ENCODE data around the gene RNF152. TPM values are rescaled to one million over a fixed set of nuclear protein-coding genes. Genes with fewer than 3 reads are reported as not detected.

The RNF152 gene
- total RNA-seq, 1 donor from 2014 or later: 8.4 TPM

GRCh38 chr18:61876899-61877298, 15.9 kb downstream of the RNF152 start:
- Mint-ChIP-seq H3K36me3 (ENCODE audit: low read depth) (peaks cover 3% of the 10 kb centered on the region), H3K27ac (ENCODE audit: unreplicated experiment) (no peak overlapping the region), H3K4me1 (peaks cover 25% of the 10 kb centered on the region), H3K9me3 (no peaks in the 10 kb centered on the region), H3K4me3 (no peak overlapping the region), H3K27me3 (ENCODE audit: low read depth) (no peaks in the 10 kb centered on the region)
- TF ChIP-seq, protein P1, sequence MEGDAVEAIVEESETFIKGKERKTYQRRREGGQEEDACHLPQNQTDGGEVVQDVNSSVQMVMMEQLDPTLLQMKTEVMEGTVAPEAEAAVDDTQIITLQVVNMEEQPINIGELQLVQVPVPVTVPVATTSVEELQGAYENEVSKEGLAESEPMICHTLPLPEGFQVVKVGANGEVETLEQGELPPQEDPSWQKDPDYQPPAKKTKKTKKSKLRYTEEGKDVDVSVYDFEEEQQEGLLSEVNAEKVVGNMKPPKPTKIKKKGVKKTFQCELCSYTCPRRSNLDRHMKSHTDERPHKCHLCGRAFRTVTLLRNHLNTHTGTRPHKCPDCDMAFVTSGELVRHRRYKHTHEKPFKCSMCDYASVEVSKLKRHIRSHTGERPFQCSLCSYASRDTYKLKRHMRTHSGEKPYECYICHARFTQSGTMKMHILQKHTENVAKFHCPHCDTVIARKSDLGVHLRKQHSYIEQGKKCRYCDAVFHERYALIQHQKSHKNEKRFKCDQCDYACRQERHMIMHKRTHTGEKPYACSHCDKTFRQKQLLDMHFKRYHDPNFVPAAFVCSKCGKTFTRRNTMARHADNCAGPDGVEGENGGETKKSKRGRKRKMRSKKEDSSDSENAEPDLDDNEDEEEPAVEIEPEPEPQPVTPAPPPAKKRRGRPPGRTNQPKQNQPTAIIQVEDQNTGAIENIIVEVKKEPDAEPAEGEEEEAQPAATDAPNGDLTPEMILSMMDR (conservative IDR thresholded peaks at IDR 0.05): no peak
- DNase-seq (ENCODE audit: low read depth, low spot score): no peak

GRCh38 chr18:61870151-61870550, 22.7 kb downstream of the RNF152 start:
- H3K27me3 Mint-ChIP-seq (ENCODE audit: low read depth): no peaks in the 10 kb centered on the region
- TF ChIP-seq, protein P1 (conservative IDR thresholded peaks at IDR 0.05): no peak
- no peaks in the 10 kb centered on the region for H3K4me1 Mint-ChIP-seq
- no peaks in the 10 kb centered on the region for H3K9me3 Mint-ChIP-seq
- no peak for DNase-seq (ENCODE audit: low read depth, low spot score)
- no peak overlapping the region for H3K27ac Mint-ChIP-seq (ENCODE audit: unreplicated experiment)
- no peak overlapping the region for H3K4me3 Mint-ChIP-seq
- peaks cover 2% of the 10 kb centered on the region for H3K36me3 Mint-ChIP-seq (ENCODE audit: low read depth)

- Mint-ChIP-seq H3K36me3 (ENCODE audit: low read depth) (peaks cover 2% of the 10 kb centered on the region), H3K27me3 (ENCODE audit: low read depth) (no peaks in the 10 kb centered on the region)
Measured at GRCh38 chr18:61869636-61870035, 23.2 kb downstream of the RNF152 start.

GRCh38 chr18:61865466-61866175, 27.2 kb downstream of the RNF152 start:
- no peaks in the 10 kb centered on the region for H3K4me1 Mint-ChIP-seq
- H3K9me3 Mint-ChIP-seq: no peaks in the 10 kb centered on the region
- no peaks in the 10 kb centered on the region for H3K27me3 Mint-ChIP-seq (ENCODE audit: low read depth)
- DNase-seq (ENCODE audit: low read depth, low spot score): no peak
- peaks cover 4% of the 10 kb centered on the region for H3K36me3 Mint-ChIP-seq (ENCODE audit: low read depth)
- TF ChIP-seq, protein P1 (conservative IDR thresholded peaks at IDR 0.05): no peak
- no peak overlapping the region for H3K4me3 Mint-ChIP-seq
- no peak overlapping the region for H3K27ac Mint-ChIP-seq (ENCODE audit: unreplicated experiment)

More at GRCh38 chr18:61869636-61870035, 23.2 kb downstream of the RNF152 start:
- Mint-ChIP-seq H3K4me1 (no peaks in the 10 kb centered on the region), H3K9me3 (no peaks in the 10 kb centered on the region), H3K27ac (ENCODE audit: unreplicated experiment) (no peak overlapping the region), H3K4me3 (no peak overlapping the region)
- no peak for DNase-seq (ENCODE audit: low read depth, low spot score)
- TF ChIP-seq, protein P1 (conservative IDR thresholded peaks at IDR 0.05): no peak

DNA sequence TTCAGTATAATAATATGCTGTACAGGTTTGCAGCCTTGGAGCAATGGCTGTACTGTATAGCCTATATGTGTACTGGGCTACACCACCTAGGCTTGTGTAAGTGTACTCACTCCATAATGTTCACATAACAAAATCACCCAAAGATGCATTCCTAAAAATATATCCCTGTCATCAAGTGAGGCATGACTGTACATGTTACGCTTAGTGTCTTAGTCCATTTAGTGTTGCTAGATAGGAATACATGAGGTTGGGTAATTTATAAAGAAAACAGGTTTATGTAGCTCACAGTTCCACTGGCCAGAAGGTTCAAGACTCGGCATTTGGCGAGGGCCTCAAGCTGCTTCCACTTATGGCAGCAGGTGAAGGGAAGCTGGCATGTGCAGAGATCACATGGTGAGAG, 31.4 kb downstream of the RNF152 start:
- TF ChIP-seq, protein P1 (conservative IDR thresholded peaks at IDR 0.05): no peak
- H3K4me1 Mint-ChIP-seq: no peaks in the 10 kb centered on the region
- no peak overlapping the region for H3K4me3 Mint-ChIP-seq
- no peak for DNase-seq (ENCODE audit: low read depth, low spot score)
- H3K36me3 Mint-ChIP-seq (ENCODE audit: low read depth): peaks cover 2% of the 10 kb centered on the region
- no peaks in the 10 kb centered on the region for H3K27me3 Mint-ChIP-seq (ENCODE audit: low read depth)
- no peak overlapping the region for H3K27ac Mint-ChIP-seq (ENCODE audit: unreplicated experiment)
- H3K9me3 Mint-ChIP-seq: no peaks in the 10 kb centered on the region

Measured in neural crest cell (in vitro differentiated cells).